HEK293 (cell line): ENCODE results near the gene SPACDR.
A peak's percentile ranks its signal among the peaks of the same experiment; 100 is the strongest.

ENCODE experiments used
- BCL11A ChIP-seq: fragments of 450-650 bp; formaldehyde crosslinking; IDR thresholded peaks from 2 replicates; pipeline ENCODE4 v1.5.1; 2016; ENCODE audit warnings: low read depth, missing biosample characterization, missing genetic modification characterization
- BCL11B ChIP-seq: fragments of 450-650 bp; formaldehyde crosslinking; IDR thresholded peaks from 2 replicates; pipeline ENCODE4 v1.5.1; 2016; ENCODE audit warnings: low read depth, missing biosample characterization, missing genetic modification characterization
- GLIS1 ChIP-seq: fragments of 450-650 bp; formaldehyde crosslinking; IDR thresholded peaks from 2 replicates; pipeline ENCODE4 v1.5.1; 2016; ENCODE audit warnings: missing biosample characterization, missing genetic modification characterization
- GLIS2 ChIP-seq: fragments of 450-650 bp; formaldehyde crosslinking; IDR thresholded peaks from 2 replicates; pipeline ENCODE4 v1.5.1; 2016; ENCODE audit warnings: missing biosample characterization, missing genetic modification characterization
- KLF10 ChIP-seq: fragments of 450-650 bp; IDR thresholded peaks from 2 replicates; pipeline ENCODE4 v1.5.1; 2018; ENCODE audit warnings: missing biosample characterization, mild to moderate bottlenecking, missing genetic modification characterization
- MZF1 ChIP-seq: fragments of 450-650 bp; formaldehyde crosslinking; IDR thresholded peaks from 2 replicates; pipeline ENCODE4 v1.5.1; 2017; ENCODE audit warnings: missing biosample characterization, missing genetic modification characterization, borderline replicate concordance
- SALL2 ChIP-seq: fragments of 450-650 bp; formaldehyde crosslinking; IDR thresholded peaks from 2 replicates; pipeline ENCODE4 v1.5.0; 2017; ENCODE audit warnings: missing biosample characterization, mild to moderate bottlenecking, missing genetic modification characterization, borderline replicate concordance
- SP2 ChIP-seq: fragments of 450-650 bp; formaldehyde crosslinking; IDR thresholded peaks from 2 replicates; pipeline ENCODE4 v1.5.1; 2016; ENCODE audit warnings: missing biosample characterization, missing genetic modification characterization
- YY1 ChIP-seq: fragments of 450-650 bp; formaldehyde crosslinking; IDR thresholded peaks from 2 replicates; pipeline ENCODE4 v1.5.1; 2018; ENCODE audit warnings: missing biosample characterization, missing genetic modification characterization
- ZEB2 ChIP-seq: fragments of 450-650 bp; formaldehyde crosslinking; IDR thresholded peaks from 2 replicates; pipeline ENCODE4 v1.5.1; 2016; ENCODE audit warnings: missing biosample characterization, missing genetic modification characterization
- ZFP69B ChIP-seq: fragments of 450-650 bp; formaldehyde crosslinking; IDR thresholded peaks from 2 replicates; pipeline ENCODE4 v1.5.1; 2016; ENCODE audit warnings: missing biosample characterization, missing genetic modification characterization
- ZNF157 ChIP-seq: fragments of 450-650 bp; formaldehyde crosslinking; IDR thresholded peaks from 2 replicates; pipeline ENCODE4 v1.5.1; 2016; ENCODE audit warnings: missing biosample characterization, missing genetic modification characterization
- ZNF19 ChIP-seq: fragments of 450-650 bp; formaldehyde crosslinking; IDR thresholded peaks from 2 replicates; pipeline ENCODE4; 2016; ENCODE audit warnings: missing biosample characterization, missing genetic modification characterization, low read depth
- ZNF324 ChIP-seq: fragments of 450-650 bp; formaldehyde crosslinking; IDR thresholded peaks from 2 replicates; pipeline ENCODE4 v1.5.1; 2016; ENCODE audit warnings: missing biosample characterization, missing genetic modification characterization
- ZNF366 ChIP-seq: fragments of 450-650 bp; formaldehyde crosslinking; conservative IDR thresholded peaks from 2 replicates; pipeline ENCODE4 v1.5.1; 2016; ENCODE audit warnings: missing biosample characterization, missing genetic modification characterization
- ZNF473 ChIP-seq: fragments of 450-650 bp; formaldehyde crosslinking; IDR thresholded peaks from 2 replicates; pipeline ENCODE4 v1.5.1; 2017; ENCODE audit warnings: missing biosample characterization, missing genetic modification characterization
- ZNF521 ChIP-seq: fragments of 450-650 bp; formaldehyde crosslinking; IDR thresholded peaks from 2 replicates; pipeline ENCODE4 v1.5.1; 2017; ENCODE audit warnings: missing biosample characterization, mild to moderate bottlenecking, missing genetic modification characterization
- ZNF558 ChIP-seq: fragments of 450-650 bp; formaldehyde crosslinking; IDR thresholded peaks from 2 replicates; pipeline ENCODE4 v1.5.1; 2016; ENCODE audit warnings: missing biosample characterization, missing genetic modification characterization
- ZNF561 ChIP-seq: fragments of 450-650 bp; IDR thresholded peaks from 2 replicates; pipeline ENCODE4 v1.5.1; 2018; ENCODE audit warnings: missing biosample characterization, missing genetic modification characterization, borderline replicate concordance
- ZNF629 ChIP-seq: fragments of 450-650 bp; formaldehyde crosslinking; IDR thresholded peaks from 2 replicates; pipeline ENCODE4 v1.5.1; 2017; ENCODE audit warnings: missing biosample characterization, missing genetic modification characterization
- ZNF660 ChIP-seq: fragments of 450-650 bp; IDR thresholded peaks from 2 replicates; pipeline ENCODE4 v1.5.1; 2018; ENCODE audit warnings: missing biosample characterization, mild to moderate bottlenecking, missing genetic modification characterization
- TF ChIP-seq, protein P1 (sequence below): fragments of 450-650 bp; formaldehyde crosslinking; IDR thresholded peaks from 2 replicates; pipeline ENCODE4 v1.5.1; 2016; ENCODE audit warnings: missing biosample characterization, missing genetic modification characterization
- TF ChIP-seq, protein P2 (sequence below): fragments of 450-650 bp; formaldehyde crosslinking; IDR thresholded peaks from 2 replicates; pipeline ENCODE4 v1.5.1; 2016; ENCODE audit warnings: missing biosample characterization, missing genetic modification characterization
- TF ChIP-seq, protein P3 (sequence below): fragments of 450-650 bp; formaldehyde crosslinking; optimal IDR thresholded peaks from 2 replicates; pipeline ENCODE3; 2016; ENCODE audit warnings: missing biosample characterization, mild to moderate bottlenecking, missing genetic modification characterization
- TF ChIP-seq, protein P4 (sequence below): fragments of 450-650 bp; formaldehyde crosslinking; IDR thresholded peaks from 2 replicates; pipeline ENCODE4 v1.5.1; 2016; ENCODE audit warnings: missing biosample characterization, missing genetic modification characterization, low read depth
- TF ChIP-seq, protein P5 (sequence below): fragments of 450-650 bp; formaldehyde crosslinking; IDR thresholded peaks from 2 replicates; pipeline ENCODE4 v1.5.1; 2016; ENCODE audit warnings: missing biosample characterization, missing genetic modification characterization
- TF ChIP-seq, protein P6 (sequence below): fragments of 450-650 bp; formaldehyde crosslinking; IDR thresholded peaks from 2 replicates; pipeline ENCODE4 v1.5.1; 2017; ENCODE audit warnings: missing biosample characterization, missing genetic modification characterization
- TF ChIP-seq, protein P7 (sequence below): fragments of 450-650 bp; IDR thresholded peaks from 2 replicates; pipeline ENCODE4 v1.5.1; 2018; ENCODE audit warnings: missing biosample characterization, mild to moderate bottlenecking, missing genetic modification characterization

The SPACDR gene

DNA sequence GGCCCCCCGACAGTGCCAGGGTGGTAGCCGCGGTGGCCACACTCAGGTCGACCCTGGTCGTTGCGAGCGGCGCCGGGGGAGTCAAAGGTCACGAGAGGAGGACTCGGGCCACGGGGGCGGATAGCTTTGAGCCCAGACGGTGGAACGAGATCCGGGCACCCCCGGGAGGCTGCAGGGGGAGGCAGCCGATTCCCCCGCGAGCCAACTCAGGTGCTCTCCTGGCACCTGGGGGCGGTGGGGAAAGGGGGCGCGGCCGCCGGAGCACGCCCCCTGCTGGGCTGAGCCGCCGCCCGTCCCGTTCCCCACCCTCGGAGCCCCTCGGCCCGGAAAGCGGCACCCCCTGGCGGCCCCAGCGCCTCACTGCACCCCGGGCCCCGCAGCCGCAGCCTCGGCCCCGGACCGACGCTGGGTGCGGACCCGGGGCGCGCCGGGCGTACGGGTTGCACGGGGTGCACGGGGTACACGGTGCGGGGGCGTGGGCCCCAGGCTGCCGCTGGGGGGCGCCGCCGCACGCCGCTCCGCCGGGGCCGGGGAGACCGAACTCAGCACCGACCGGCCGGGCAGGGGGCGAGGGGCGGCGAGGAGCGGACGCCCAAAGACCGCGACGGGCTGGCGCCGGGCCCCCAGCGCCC lies 19.1 kb upstream of the SPACDR start (continued):
- TF ChIP-seq, protein P1, sequence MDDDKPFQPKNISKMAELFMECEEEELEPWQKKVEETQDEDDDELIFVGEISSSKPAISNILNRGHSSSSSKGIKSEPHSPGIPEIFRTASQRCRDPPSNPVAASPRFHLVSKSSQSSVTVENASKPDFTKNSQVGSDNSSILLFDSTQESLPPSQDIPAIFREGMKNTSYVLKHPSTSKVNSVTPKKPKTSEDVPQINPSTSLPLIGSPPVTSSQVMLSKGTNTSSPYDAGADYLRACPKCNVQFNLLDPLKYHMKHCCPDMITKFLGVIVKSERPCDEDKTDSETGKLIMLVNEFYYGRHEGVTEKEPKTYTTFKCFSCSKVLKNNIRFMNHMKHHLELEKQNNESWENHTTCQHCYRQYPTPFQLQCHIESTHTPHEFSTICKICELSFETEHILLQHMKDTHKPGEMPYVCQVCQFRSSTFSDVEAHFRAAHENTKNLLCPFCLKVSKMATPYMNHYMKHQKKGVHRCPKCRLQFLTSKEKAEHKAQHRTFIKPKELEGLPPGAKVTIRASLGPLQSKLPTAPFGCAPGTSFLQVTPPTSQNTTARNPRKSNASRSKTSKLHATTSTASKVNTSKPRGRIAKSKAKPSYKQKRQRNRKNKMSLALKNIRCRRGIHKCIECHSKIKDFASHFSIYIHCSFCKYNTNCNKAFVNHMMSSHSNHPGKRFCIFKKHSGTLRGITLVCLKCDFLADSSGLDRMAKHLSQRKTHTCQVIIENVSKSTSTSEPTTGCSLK (tag by site-specific recombination): no peak
- peak; percentile 49 for TF ChIP-seq SP2 (tag by site-specific recombination)
- no peak for TF ChIP-seq ZNF366
- peak; percentile 69; the same call in 1 of the 2 replicates for TF ChIP-seq ZNF561 (tag by site-specific recombination)
- peak; percentile 90 for TF ChIP-seq GLIS1 (tag by site-specific recombination)
- TF ChIP-seq, protein P2, sequence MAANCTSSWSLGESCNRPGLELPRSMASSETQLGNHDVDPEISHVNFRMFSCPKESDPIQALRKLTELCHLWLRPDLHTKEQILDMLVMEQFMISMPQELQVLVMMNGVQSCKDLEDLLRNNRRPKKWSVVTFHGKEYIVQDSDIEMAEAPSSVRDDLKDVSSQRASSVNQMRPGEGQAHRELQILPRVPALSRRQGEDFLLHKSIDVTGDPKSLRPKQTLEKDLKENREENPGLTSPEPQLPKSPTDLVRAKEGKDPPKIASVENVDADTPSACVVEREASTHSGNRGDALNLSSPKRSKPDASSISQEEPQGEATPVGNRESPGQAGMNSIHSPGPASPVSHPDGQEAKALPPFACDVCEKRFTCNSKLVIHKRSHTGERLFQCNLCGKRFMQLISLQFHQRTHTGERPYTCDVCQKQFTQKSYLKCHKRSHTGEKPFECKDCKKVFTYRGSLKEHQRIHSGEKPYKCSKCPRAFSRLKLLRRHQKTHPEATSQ (tag by site-specific recombination): peak; percentile 77; the same call in 1 of the 2 replicates
- TF ChIP-seq, protein P3, sequence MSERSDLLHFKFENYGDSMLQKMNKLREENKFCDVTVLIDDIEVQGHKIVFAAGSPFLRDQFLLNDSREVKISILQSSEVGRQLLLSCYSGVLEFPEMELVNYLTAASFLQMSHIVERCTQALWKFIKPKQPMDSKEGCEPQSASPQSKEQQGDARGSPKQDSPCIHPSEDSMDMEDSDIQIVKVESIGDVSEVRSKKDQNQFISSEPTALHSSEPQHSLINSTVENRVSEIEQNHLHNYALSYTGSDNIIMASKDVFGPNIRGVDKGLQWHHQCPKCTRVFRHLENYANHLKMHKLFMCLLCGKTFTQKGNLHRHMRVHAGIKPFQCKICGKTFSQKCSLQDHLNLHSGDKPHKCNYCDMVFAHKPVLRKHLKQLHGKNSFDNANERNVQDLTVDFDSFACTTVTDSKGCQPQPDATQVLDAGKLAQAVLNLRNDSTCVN (tag by site-specific recombination): peak; percentile 46
- TF ChIP-seq GLIS2 (tag by site-specific recombination): peak; percentile 92
- 0 out of 2 replicates have a peak, but pooled peaks have one; percentile 32 for TF ChIP-seq ZFP69B (tag by site-specific recombination)
- TF ChIP-seq, protein P4, sequence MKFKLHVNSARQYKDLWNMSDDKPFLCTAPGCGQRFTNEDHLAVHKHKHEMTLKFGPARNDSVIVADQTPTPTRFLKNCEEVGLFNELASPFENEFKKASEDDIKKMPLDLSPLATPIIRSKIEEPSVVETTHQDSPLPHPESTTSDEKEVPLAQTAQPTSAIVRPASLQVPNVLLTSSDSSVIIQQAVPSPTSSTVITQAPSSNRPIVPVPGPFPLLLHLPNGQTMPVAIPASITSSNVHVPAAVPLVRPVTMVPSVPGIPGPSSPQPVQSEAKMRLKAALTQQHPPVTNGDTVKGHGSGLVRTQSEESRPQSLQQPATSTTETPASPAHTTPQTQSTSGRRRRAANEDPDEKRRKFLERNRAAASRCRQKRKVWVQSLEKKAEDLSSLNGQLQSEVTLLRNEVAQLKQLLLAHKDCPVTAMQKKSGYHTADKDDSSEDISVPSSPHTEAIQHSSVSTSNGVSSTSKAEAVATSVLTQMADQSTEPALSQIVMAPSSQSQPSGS (tag by site-specific recombination): no peak
- TF ChIP-seq, protein P5, sequence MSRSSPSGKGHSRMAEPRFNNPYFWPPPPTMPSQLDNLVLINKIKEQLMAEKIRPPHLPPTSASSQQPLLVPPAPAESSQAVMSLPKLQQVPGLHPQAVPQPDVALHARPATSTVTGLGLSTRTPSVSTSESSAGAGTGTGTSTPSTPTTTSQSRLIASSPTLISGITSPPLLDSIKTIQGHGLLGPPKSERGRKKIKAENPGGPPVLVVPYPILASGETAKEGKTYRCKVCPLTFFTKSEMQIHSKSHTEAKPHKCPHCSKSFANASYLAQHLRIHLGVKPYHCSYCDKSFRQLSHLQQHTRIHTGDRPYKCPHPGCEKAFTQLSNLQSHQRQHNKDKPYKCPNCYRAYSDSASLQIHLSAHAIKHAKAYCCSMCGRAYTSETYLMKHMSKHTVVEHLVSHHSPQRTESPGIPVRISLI: no peak
- peak; percentile 65; the same call in 1 of the 2 replicates for TF ChIP-seq BCL11A (tag by site-specific recombination)
- no peak for TF ChIP-seq ZNF19 (tag by site-specific recombination)
- no peak for TF ChIP-seq SALL2
- peak; percentile 76; the same call in 1 of the 2 replicates for TF ChIP-seq ZNF660 (tag by site-specific recombination)
- 0 out of 2 replicates have a peak, but pooled peaks have one; percentile 36 for TF ChIP-seq ZNF324 (tag by site-specific recombination)
- TF ChIP-seq ZEB2 (tag by site-specific recombination): peak; percentile 96
- no peak for TF ChIP-seq ZNF558 (tag by site-specific recombination)
- TF ChIP-seq, protein P6, sequence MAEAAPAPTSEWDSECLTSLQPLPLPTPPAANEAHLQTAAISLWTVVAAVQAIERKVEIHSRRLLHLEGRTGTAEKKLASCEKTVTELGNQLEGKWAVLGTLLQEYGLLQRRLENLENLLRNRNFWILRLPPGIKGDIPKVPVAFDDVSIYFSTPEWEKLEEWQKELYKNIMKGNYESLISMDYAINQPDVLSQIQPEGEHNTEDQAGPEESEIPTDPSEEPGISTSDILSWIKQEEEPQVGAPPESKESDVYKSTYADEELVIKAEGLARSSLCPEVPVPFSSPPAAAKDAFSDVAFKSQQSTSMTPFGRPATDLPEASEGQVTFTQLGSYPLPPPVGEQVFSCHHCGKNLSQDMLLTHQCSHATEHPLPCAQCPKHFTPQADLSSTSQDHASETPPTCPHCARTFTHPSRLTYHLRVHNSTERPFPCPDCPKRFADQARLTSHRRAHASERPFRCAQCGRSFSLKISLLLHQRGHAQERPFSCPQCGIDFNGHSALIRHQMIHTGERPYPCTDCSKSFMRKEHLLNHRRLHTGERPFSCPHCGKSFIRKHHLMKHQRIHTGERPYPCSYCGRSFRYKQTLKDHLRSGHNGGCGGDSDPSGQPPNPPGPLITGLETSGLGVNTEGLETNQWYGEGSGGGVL (tag by site-specific recombination): peak; percentile 39; the same call in 1 of the 2 replicates
- TF ChIP-seq ZNF157: no peak
- peak; percentile 88 for TF ChIP-seq KLF10
- no peak for TF ChIP-seq ZNF521 (tag by site-specific recombination)
- TF ChIP-seq, protein P7, sequence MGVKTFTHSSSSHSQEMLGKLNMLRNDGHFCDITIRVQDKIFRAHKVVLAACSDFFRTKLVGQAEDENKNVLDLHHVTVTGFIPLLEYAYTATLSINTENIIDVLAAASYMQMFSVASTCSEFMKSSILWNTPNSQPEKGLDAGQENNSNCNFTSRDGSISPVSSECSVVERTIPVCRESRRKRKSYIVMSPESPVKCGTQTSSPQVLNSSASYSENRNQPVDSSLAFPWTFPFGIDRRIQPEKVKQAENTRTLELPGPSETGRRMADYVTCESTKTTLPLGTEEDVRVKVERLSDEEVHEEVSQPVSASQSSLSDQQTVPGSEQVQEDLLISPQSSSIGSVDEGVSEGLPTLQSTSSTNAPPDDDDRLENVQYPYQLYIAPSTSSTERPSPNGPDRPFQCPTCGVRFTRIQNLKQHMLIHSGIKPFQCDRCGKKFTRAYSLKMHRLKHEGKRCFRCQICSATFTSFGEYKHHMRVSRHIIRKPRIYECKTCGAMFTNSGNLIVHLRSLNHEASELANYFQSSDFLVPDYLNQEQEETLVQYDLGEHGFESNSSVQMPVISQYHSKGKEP (tag by site-specific recombination): peak; percentile 75
- TF ChIP-seq BCL11B (tag by site-specific recombination): peak; percentile 67; the same call in 1 of the 2 replicates
- no peak for TF ChIP-seq MZF1 (tag by site-specific recombination)
- no peak for TF ChIP-seq ZNF473
- no peak; the same call in 1 of the 2 replicates for TF ChIP-seq YY1 (tag by site-specific recombination)
- TF ChIP-seq ZNF629: no peak
